HG03196 (cell line): ENCODE data around the gene FNIP1.
"Not testable (repeated sequence)": the region's sequence is repeated elsewhere in the genome, so short reads cannot be mapped to it uniquely, and the experiment has no call there.

Source experiments
- ATAC-seq: cut with Tn5 transposase; IDR thresholded peaks from one replicate; pipeline ENCODE4 v1.9.1; 2021; ENCODE audit not compliant: unreplicated experiment

FNIP1 gene

DNA sequence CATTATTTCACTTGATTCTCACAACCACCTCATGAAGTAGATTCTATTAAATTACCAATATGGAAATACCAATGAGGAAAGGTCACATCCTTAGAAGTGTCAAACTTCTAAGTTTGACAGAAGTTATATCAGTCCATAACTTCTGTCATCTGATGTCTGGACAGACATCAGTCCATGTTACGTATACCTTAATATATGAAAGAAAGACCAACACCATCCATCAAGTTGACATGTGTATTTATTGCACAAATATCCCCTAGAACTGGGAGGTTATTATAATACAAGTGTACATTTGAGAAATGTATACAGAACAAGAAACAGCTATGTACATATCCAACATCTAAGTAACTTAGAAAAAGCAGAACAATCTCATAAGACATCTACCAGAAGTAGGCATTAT is 155.3 kb downstream of the FNIP1 start:
- ATAC-seq: no peak

DNA sequence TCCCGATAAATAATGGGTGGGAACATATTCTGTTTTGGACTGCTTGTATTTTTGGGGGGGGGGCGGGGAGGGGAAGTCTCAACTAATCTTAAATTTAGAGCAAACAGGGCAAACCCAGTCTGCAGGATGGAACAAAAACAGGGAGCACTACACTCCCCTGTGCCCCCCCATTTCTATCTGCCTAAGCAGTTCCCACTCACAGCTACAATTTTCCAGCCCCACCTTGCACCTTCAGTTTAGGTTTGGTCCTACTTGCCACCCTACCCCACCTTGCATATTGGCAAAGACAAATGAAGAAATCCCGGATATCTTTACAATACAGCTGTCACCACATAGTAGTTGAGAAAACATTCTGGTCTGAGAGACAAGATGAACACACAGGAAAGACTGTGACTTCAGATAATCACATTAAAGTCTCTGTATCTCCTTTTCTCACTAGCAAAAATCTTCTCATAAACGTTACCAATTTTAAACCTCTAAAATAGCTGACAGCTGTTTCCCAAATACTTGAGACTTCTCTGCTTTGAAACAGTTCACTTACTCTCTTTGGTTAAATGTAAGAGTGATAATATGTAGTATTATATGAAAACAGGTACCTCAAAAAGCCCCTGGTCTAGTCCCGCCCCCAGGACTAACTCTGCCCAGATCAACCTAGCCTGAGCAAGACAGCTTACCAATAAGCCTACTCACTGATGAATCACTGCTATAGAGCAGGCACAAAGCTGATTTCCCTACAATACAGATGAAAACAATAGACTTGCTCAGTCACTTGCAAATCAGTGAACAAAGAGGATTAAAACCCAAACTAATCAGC is 156.6 kb downstream of the FNIP1 start:
- no peak for ATAC-seq

- no peak for ATAC-seq
Observed at GRCh38 chr5:131639148-131639547, 157.7 kb downstream of the FNIP1 start.

DNA sequence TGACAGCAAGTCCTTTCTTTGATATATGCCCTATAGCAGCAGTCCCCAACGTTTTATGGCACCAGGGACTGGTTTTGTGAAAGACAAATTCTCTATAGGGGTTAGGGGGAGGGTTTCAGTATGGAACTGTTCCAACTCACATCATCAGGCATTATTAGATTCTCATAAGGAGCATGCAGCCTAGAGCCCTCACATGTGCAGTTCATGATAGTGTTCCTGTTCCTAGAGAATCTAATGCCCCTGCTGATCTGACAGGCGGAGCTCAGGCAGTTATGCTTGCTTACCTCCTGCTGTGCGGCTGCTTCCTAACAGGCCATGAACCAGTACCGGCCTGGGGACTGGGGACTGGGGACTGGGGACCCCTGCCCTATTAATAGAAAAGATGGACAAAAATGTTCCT is 159.1 kb downstream of the FNIP1 start:
- ATAC-seq: no peak

- ATAC-seq: no peak
Observed at GRCh38 chr5:131635684-131636572, 160.9 kb downstream of the FNIP1 start.

DNA sequence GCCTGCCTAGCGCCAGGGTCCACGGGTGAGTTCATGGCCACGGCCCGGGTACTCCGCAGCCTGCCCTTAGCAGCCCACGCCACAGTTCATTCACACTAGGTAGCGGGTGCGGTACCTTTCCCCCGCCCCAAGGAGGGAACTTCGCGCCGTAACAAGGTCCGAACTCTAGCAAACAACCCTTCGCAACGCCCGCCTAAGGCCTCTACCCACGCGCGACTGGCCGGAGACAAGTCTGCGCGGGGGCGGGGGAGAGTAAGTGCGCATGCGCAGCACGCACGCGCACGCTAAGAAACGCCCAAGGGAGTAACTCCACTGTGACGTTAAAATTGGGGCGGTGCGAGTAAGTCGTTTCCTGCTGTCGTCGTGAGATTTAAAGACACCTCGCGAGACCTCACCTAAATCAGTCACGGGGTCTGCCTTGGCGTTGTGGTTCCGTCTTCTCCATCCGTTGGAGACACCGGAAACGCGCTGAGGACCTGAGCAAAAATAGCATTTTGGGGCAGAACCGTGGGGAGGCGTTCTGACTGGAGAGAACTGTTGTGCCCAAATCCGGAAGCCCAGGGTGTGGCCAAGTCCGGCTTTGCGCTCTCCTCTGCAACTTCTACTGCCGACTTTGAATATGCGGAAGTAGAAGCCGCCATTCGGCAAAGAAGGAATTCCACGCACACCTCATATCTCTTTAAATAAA is 161.7 kb downstream of the FNIP1 start, which contains the start of gene RAPGEF6:
Gene RAPGEF6, minus strand, starts transcription at position 234 of the 688 bp plus-strand sequence. Its CDS starts 199 bp downstream, at position 35.
- ATAC-seq: peak; percentile 89

- ATAC-seq: peak; percentile 18
Observed at GRCh38 chr5:131634666-131634995, 162.2 kb downstream of the FNIP1 start.

GRCh38 chr5:131634238-131634637 is 162.6 kb downstream of the FNIP1 start:
- ATAC-seq: no peak

DNA sequence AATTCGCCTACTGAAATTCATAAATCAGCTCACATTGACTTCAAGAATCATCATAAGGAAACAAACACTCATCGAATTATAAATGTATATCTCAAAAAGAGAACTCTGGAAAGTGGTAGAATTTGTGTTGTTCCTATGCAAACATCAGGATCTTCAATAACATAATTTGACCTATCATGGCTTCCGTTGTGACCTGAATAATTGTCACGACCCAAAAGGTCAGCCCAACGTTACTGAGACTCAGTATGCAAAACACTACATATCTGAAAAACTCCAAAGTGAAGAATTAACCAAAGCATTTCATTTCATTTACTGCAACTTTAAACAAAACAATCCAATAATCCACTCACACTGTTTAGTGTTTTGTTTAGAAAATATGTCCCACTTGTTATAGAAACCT is 163.0 kb downstream of the FNIP1 start:
- no peak for ATAC-seq

- ATAC-seq: no peak
Observed at GRCh38 chr5:131630963-131631350, 165.9 kb downstream of the FNIP1 start.

- no peak for ATAC-seq
Observed at GRCh38 chr5:131630208-131630962, 166.4 kb downstream of the FNIP1 start.

- ATAC-seq: no peak
Observed at GRCh38 chr5:131628990-131629389, 167.8 kb downstream of the FNIP1 start.

DNA sequence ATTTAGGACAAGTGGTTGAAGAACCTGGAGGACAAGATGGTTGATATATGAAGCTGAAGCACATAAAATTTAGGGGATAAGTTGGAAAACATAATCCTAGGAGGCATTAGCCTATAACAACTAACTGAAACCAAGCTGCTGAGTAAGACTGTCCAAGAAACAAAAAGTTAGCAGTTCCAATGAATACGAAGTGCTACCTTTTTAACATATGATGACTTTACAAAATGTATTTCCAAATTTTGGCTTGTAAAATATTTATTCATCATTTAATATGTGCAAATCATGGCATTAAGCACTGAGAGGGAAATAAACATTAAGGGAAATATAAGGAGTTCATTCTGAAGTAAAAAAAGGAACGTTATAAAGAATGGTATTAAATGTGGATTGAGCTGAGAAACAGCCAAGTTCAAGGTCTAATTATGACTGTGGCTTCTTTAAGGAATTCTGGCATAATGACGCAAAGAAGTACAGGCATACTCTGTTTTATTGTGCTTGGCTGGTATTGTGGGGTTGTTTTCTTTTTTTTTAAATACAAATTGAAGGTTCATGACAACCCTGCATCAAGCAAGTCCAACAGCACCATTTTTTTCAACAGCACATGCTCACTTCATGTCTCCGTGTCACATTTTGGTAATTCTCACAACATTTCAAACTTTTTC is 169.5 kb downstream of the FNIP1 start:
- ATAC-seq: no peak

GRCh38 chr5:131622633-131623032 is 174.2 kb downstream of the FNIP1 start:
- no peak for ATAC-seq

DNA sequence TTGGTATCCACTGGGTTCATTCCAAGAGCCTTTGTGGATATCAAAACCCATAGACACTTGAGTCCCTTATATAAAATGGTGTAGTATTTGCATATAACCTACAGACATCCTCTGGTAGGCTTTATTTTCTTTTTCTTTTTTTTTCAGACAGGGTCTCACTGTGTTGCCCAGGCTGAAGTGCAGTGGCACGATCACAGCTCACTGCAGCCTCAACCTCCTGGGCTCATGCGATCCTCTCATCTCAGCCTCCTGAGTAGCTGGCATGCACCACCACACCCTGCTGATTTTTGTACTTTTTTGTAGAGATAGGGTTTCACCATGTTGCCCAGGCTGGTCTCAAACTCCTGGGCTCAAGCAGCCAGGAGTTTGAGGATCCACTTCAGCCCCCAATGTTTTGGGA is 175.7 kb downstream of the FNIP1 start:
- not testable (repeated sequence) for ATAC-seq

GRCh38 chr5:131619102-131619501 is 177.7 kb downstream of the FNIP1 start:
- no peak for ATAC-seq

- no peak for ATAC-seq
Observed at GRCh38 chr5:131617140-131617822, 179.5 kb downstream of the FNIP1 start.

- no peak for ATAC-seq
Observed at GRCh38 chr5:131615957-131616356, 180.9 kb downstream of the FNIP1 start.

DNA sequence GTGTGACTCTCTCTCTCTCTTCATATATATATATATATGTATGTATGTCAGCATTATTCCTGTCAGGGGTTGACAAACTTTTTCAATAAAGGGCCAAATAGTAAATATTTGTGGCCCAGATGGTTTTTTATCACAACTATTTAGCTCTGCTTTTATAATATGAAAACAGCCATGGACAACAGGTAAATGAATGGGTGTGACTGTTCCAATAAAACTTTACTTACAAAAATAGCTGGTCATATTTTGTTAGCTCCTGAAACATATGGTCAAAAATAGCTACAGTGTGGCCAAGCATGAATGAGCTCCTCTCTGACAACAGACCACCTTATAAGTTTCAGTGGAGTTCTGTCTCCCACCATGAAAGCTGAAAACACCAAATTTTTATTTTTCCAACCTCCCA is 183.4 kb downstream of the FNIP1 start:
- no peak for ATAC-seq

DNA sequence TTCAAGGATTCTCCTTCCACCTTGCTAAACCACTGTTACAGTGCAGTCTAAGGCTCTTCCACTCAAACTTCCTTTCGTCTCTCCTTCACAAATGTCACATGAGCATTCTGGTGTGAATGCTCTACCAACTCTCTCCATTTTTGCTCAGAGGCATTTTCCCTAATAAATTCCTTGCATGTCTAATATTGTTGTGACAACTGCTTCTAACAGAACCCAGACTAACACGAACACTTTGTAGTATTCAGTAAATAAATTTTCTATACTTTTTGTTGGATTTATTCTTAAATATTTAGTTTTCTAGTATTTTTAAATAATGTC is 185.8 kb downstream of the FNIP1 start:
- ATAC-seq: no peak
